HG03460 (cell line): Measurements from ENCODE around the gene GRHL1.
"Not testable (repeated sequence)": the region's sequence is repeated elsewhere in the genome, so short reads cannot be mapped to it uniquely, and the experiment has no call there.

Experiments
- ATAC-seq: cut with Tn5 transposase; IDR thresholded peaks from one replicate; pipeline ENCODE4 v1.9.1; 2021; ENCODE audit not compliant: unreplicated experiment

The GRHL1 gene

GRCh38 chr2:9951522-9952285 lies at the start of gene GRHL1:
GRHL1 (plus strand) TSS chr2:9951693; CDS start chr2:9951834, 141 bp downstream.
- ATAC-seq: peak; percentile 96

- ATAC-seq: no peak
These were observed 46.1 kb upstream of the GRHL1 start for GRCh38 chr2:9905413-9905812.

- no peak for ATAC-seq
These were observed 44.1 kb upstream of the GRHL1 start for GRCh38 chr2:9907402-9907801.

- ATAC-seq: no peak
These were observed 42.9 kb upstream of the GRHL1 start for GRCh38 chr2:9908639-9909038.

GRCh38 chr2:9909106-9909505 lies 42.4 kb upstream of the GRHL1 start:
- ATAC-seq: no peak

- no peak for ATAC-seq
These were observed 40.8 kb upstream of the GRHL1 start for GRCh38 chr2:9910699-9911098.

GRCh38 chr2:9912468-9912867 lies 39.0 kb upstream of the GRHL1 start:
- no peak for ATAC-seq

- peak; percentile 94 for ATAC-seq
These were observed 37.0 kb upstream of the GRHL1 start for GRCh38 chr2:9914384-9915065.

- ATAC-seq: no peak
These were observed 33.2 kb upstream of the GRHL1 start for GRCh38 chr2:9918275-9918674.

GRCh38 chr2:9919512-9919911 lies 32.0 kb upstream of the GRHL1 start:
- no peak for ATAC-seq

GRCh38 chr2:9927020-9927419 lies 24.5 kb upstream of the GRHL1 start:
- not testable (repeated sequence) for ATAC-seq

GRCh38 chr2:9937258-9937657 lies 14.2 kb upstream of the GRHL1 start:
- no peak for ATAC-seq

- ATAC-seq: no peak
These were observed 13.5 kb upstream of the GRHL1 start for GRCh38 chr2:9937968-9938367.

- no peak for ATAC-seq
These were observed 11.7 kb upstream of the GRHL1 start for GRCh38 chr2:9939587-9940485.

- ATAC-seq: no peak
These were observed 10.1 kb upstream of the GRHL1 start for GRCh38 chr2:9941196-9941995.

- no peak for ATAC-seq
These were observed 9.5 kb upstream of the GRHL1 start for GRCh38 chr2:9941996-9942390.

GRCh38 chr2:9944330-9944758 lies 7.1 kb upstream of the GRHL1 start:
- ATAC-seq: no peak

- ATAC-seq: no peak
These were observed 5.9 kb upstream of the GRHL1 start for GRCh38 chr2:9945596-9945995.

- no peak for ATAC-seq
These were observed 5.4 kb upstream of the GRHL1 start for GRCh38 chr2:9946076-9946475.

- no peak for ATAC-seq
These were observed 4.7 kb upstream of the GRHL1 start for GRCh38 chr2:9946818-9947217.

GRCh38 chr2:9948721-9949120 lies 2.8 kb upstream of the GRHL1 start:
- no peak for ATAC-seq
